Sigmoid colon (tissue), 3 donors: ENCODE data around the gene RBM33.

Source experiments
- CTCF ChIP-seq, 4 experiments: fragments of 450-650 bp in 3 of 4; fragments of 200-600 bp in 1 of 4; IDR thresholded peaks; one replicate each; pipeline ENCODE4 v1.5.1; 2016 to 2019; ENCODE audit warnings: antibody characterized with exemption in 4 of 4, mild to moderate bottlenecking in 3 of 4, moderate library complexity in 2 of 4
- POLR2A ChIP-seq, 2 donors: fragments of 450-650 bp; IDR thresholded peaks; one replicate each; pipeline ENCODE4 v1.6.1; 2016; ENCODE audit warnings: antibody characterized with exemption in 2 of 2, mild to moderate bottlenecking in 2 of 2, moderate library complexity in 2 of 2

GRCh38 chr7:155603858-155604503, 40.5 kb upstream of the RBM33 start:
- no peak for TF ChIP-seq CTCF (IDR thresholded peaks at IDR 0.05)
- TF ChIP-seq POLR2A (IDR thresholded peaks at IDR 0.05) = no peak
